Neural progenitor cell (in vitro differentiated cells): Measurements from ENCODE around the gene SH3PXD2B.

Experiments
- CTCF ChIP-seq: fragments of 200-600 bp; sonication (generic); IDR thresholded peaks from 2 replicates; pipeline ENCODE4 v1.5.1; 2017; ENCODE audit warnings: antibody characterized with exemption, mild to moderate bottlenecking
- EZH2phosphoT487 ChIP-seq: fragments of 200-600 bp; sonication (generic); IDR thresholded peaks from 2 replicates; pipeline ENCODE4 v1.6.1; 2017; ENCODE audit warnings: antibody characterized with exemption

GRCh38 chr5:172334196-172334595 lies 120.1 kb downstream of the SH3PXD2B start:
- no peak for TF ChIP-seq CTCF
- no peak for TF ChIP-seq EZH2phosphoT487
